Measurements from ENCODE around the gene MRAP. TPM values are rescaled to one million over a fixed set of nuclear protein-coding genes. Genes with fewer than 3 reads are reported as not detected.
A peak's percentile ranks its signal among the peaks of the same experiment; 100 is the strongest.

Gene MRAP
- total RNA-seq, 3 donors from 2014 or later (not counting 1 experiment from before 2014, with no cell fraction given) = not detected

DNA sequence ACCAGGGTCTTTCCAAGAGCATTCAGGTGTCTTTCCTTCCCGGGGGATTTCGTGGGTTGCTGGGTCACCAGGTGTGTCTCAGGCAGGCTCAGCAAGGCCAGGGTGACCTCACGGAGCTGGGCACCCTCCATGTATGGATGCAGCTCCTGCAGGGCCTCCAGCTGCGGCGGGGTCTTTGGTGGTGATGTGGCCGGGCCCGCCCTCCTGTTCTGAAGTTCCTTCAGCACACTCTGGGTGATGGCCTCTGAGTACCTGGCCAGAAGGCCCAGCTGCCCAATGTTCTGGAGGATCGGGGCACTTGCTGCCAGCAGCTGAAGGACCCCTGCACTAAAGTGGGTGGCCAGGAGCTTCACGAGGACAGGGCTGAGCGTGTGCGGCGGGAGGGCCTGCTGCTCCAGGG lies 48.7 kb downstream of the MRAP start:
- DNase-seq (no peak), ATAC-seq (no peak)
- 97% methylated on average over 12 of the region's 12 CpGs for WGBS (ENCODE audit: insufficient coverage)
- Mint-ChIP-seq H3K27ac (no peak overlapping the region), H3K36me3 (peaks cover 39% of the 10 kb centered on the region), H3K4me3 (no peak overlapping the region), H3K4me1 (peaks cover 0 to 9% of the 10 kb centered on the region in 2 donors), H3K9me3 (peaks cover 0 to 11% of the 10 kb centered on the region in 2 donors), H3K27me3 (ENCODE audit: low read depth in 2 of 2) (no peaks in the 10 kb centered on the region)
- Histone ChIP-seq H3K36me3 (ENCODE audit: control insufficient read depth, insufficient read depth, low read length) (peaks cover 81% of the 10 kb centered on the region), H3K9me3 (ENCODE audit: control insufficient read depth, insufficient read depth, low read length) (peaks cover 10% of the 10 kb centered on the region), H3K4me3 (ENCODE audit: low read length) (no peak overlapping the region), H3K27ac (ENCODE audit: low read length) (no peak overlapping the region), H3K27me3 (ENCODE audit: control insufficient read depth, insufficient read depth, low read length) (no peaks in the 10 kb centered on the region), H3K4me1 (ENCODE audit: control insufficient read depth, insufficient read depth, low read length) (peaks cover 5% of the 10 kb centered on the region)
- TF ChIP-seq CTCF (IDR thresholded peaks at IDR 0.05) = no peak
- intact Hi-C loops (cut with micrococcal nuclease) = no loop called here

- Mint-ChIP-seq H3K36me3 (peaks cover 38% of the 10 kb centered on the region), H3K4me1 (peaks cover 0 to 9% of the 10 kb centered on the region in 2 donors), H3K27ac (no peak overlapping the region), H3K9me3 (peaks cover 0 to 11% of the 10 kb centered on the region in 2 donors), H3K4me3 (no peak overlapping the region), H3K27me3 (ENCODE audit: low read depth in 2 of 2) (no peaks in the 10 kb centered on the region)
- no peak for TF ChIP-seq CTCF (IDR thresholded peaks at IDR 0.05)
- peaks cover 84% of the 10 kb centered on the region for H3K36me3 ChIP-seq (ENCODE audit: control insufficient read depth, insufficient read depth, low read length)
- no peak for ATAC-seq
- intact Hi-C loops (cut with micrococcal nuclease) = no loop called here
- no peaks in the 10 kb centered on the region for H3K27me3 ChIP-seq (ENCODE audit: control insufficient read depth, insufficient read depth, low read length)
- no peak overlapping the region for H3K4me3 ChIP-seq (ENCODE audit: low read length)
- peaks cover 10% of the 10 kb centered on the region for H3K9me3 ChIP-seq (ENCODE audit: control insufficient read depth, insufficient read depth, low read length)
- H3K4me1 ChIP-seq (ENCODE audit: control insufficient read depth, insufficient read depth, low read length) = peaks cover 5% of the 10 kb centered on the region
- H3K27ac ChIP-seq (ENCODE audit: low read length) = no peak overlapping the region
- 96% methylated on average over 11 of the region's 11 CpGs for WGBS (ENCODE audit: insufficient coverage)
- DNase-seq = no peak
Measured at GRCh38 chr21:32347977-32348376, 49.3 kb downstream of the MRAP start.

DNA sequence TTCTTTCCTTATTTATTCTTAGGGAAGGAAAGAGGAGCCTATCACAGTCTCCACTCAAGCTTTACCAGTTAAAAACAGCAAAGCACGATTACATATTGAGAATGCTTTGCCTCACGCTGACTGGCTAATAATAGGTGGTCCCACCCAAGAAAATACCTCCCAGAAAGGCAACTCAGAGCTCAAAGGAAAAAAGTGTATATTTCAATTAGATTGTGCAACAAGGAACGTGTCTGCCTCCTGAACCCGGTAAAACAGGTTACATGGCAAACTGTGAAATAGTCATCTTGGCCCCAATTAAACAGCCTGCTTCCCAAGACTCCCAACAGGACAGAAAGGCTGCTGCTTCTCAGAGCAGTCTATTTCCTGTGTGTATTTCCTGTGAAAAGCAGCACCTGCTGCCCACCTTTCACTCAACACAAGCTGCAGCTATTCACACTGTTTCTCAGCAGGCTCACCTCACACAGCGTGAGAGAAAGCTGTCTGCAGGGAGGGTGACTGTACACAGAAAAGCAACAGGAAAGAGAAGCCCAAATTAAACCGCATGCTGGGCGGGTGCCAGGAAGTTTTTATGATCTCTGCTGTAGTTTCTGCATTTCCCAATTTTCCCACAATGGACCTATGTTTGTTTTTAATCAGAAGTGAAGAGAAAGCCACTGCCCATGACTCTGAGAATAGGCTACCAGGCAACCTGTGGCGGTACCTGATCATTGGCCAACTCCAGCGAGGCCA lies 50.1 kb downstream of the MRAP start:
- Mint-ChIP-seq H3K4me3 (no peak overlapping the region), H3K27me3 (ENCODE audit: low read depth in 2 of 2) (no peaks in the 10 kb centered on the region), H3K9me3 (peaks cover 0 to 9% of the 10 kb centered on the region in 2 donors), H3K27ac (peak overlapping the region in 1 of 2 donors; percentile 31), H3K4me1 (peaks cover 0 to 9% of the 10 kb centered on the region in 2 donors), H3K36me3 (peaks cover 30% of the 10 kb centered on the region)
- DNase-seq (no peak), ATAC-seq (no peak)
- Histone ChIP-seq H3K4me1 (ENCODE audit: control insufficient read depth, insufficient read depth, low read length) (peaks cover 5% of the 10 kb centered on the region), H3K9me3 (ENCODE audit: control insufficient read depth, insufficient read depth, low read length) (peaks cover 10% of the 10 kb centered on the region), H3K4me3 (ENCODE audit: low read length) (no peak overlapping the region), H3K36me3 (ENCODE audit: control insufficient read depth, insufficient read depth, low read length) (peaks cover 84% of the 10 kb centered on the region), H3K27me3 (ENCODE audit: control insufficient read depth, insufficient read depth, low read length) (no peaks in the 10 kb centered on the region), H3K27ac (ENCODE audit: low read length) (no peak overlapping the region)
- intact Hi-C loops (cut with micrococcal nuclease) = no loop called here
- TF ChIP-seq CTCF (IDR thresholded peaks at IDR 0.05) = no peak
- 95% methylated on average over 8 of the region's 9 CpGs for WGBS (ENCODE audit: insufficient coverage)
